ENCODE measurements around the gene SIRPA.
A peak's percentile ranks its signal among the peaks of the same experiment; 100 is the strongest.

SIRPA gene

GRCh38 chr20:1888796-1889463 is 6.3 kb upstream of the SIRPA start:
- no peak for DNase-seq (ENCODE audit: low spot score)

GRCh38 chr20:1890469-1891262 is 4.5 kb upstream of the SIRPA start:
- no peak for DNase-seq (ENCODE audit: low spot score)

- DNase-seq (ENCODE audit: low spot score), result no peak
These were observed 3.7 kb upstream of the SIRPA start for GRCh38 chr20:1891263-1892118.

GRCh38 chr20:1892119-1892385 is 3.2 kb upstream of the SIRPA start:
- DNase-seq (ENCODE audit: low spot score), result no peak

- peak; percentile 63 for DNase-seq (ENCODE audit: low spot score)
These were observed 1.3 kb upstream of the SIRPA start for GRCh38 chr20:1893721-1894470.

GRCh38 chr20:1894471-1894950 is 696 bp upstream of the SIRPA start:
- DNase-seq (ENCODE audit: low spot score), result no peak

- DNase-seq (ENCODE audit: low spot score), result no peak
These were observed 672 bp downstream of the SIRPA start for GRCh38 chr20:1895674-1896483.

- no peak for DNase-seq (ENCODE audit: low spot score)
These were observed 1.5 kb downstream of the SIRPA start for GRCh38 chr20:1896484-1897258.

- DNase-seq (ENCODE audit: low spot score), result peak; percentile 82
These were observed 2.3 kb downstream of the SIRPA start for GRCh38 chr20:1897541-1897940.

GRCh38 chr20:1897965-1898464 is 2.8 kb downstream of the SIRPA start:
- DNase-seq (ENCODE audit: low spot score), result peak; percentile 63

- no peak for DNase-seq (ENCODE audit: low spot score)
These were observed 3.5 kb downstream of the SIRPA start for GRCh38 chr20:1898482-1899240.

- DNase-seq (ENCODE audit: low spot score), result no peak
These were observed 4.0 kb downstream of the SIRPA start for GRCh38 chr20:1899241-1899525.

- DNase-seq (ENCODE audit: low spot score), result peak; percentile 56
These were observed 5.2 kb downstream of the SIRPA start for GRCh38 chr20:1900321-1900801.

- DNase-seq (ENCODE audit: low spot score), result no peak
These were observed 6.5 kb downstream of the SIRPA start for GRCh38 chr20:1901704-1902103.

GRCh38 chr20:1902188-1902587 is 7.0 kb downstream of the SIRPA start:
- no peak for DNase-seq (ENCODE audit: low spot score)

GRCh38 chr20:1904135-1904534 is 8.9 kb downstream of the SIRPA start:
- DNase-seq (ENCODE audit: low spot score), result no peak

GRCh38 chr20:1905009-1905408 is 9.8 kb downstream of the SIRPA start:
- DNase-seq (ENCODE audit: low spot score), result no peak

GRCh38 chr20:1905693-1906092 is 10.5 kb downstream of the SIRPA start:
- no peak for DNase-seq (ENCODE audit: low spot score)

- no peak for DNase-seq (ENCODE audit: low spot score)
These were observed 11.3 kb downstream of the SIRPA start for GRCh38 chr20:1906361-1907051.

Data from pons (tissue), 1 donor.